NCI-H187 (cell line): ENCODE results near the gene PRKAA2.

Experiments used
- DNase-seq, 2 experiments: peaks; one replicate each; lab custom pipeline; 2025; lab: John Stamatoyannopoulos, UW

The PRKAA2 gene

DNA sequence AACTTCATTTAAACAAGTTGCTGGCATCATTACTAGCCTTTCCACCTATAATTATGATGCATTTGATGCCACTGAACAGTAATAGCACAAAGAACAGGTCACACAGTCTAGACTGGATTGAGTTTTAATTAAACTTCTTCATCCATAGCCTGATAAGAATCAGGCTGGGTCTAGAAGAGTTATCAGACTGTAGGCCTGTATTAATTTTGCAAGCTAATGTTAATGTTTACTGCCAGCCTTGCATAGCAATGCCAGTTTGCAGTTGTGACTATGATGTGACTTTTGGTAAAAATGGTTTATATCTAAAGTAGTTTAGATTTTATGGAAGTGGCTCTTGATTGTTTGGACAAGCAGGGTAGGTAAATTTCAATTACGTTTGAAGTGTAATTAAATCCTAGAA lies 68.0 kb downstream of the PRKAA2 start:
- DNase-seq: no peak

DNA sequence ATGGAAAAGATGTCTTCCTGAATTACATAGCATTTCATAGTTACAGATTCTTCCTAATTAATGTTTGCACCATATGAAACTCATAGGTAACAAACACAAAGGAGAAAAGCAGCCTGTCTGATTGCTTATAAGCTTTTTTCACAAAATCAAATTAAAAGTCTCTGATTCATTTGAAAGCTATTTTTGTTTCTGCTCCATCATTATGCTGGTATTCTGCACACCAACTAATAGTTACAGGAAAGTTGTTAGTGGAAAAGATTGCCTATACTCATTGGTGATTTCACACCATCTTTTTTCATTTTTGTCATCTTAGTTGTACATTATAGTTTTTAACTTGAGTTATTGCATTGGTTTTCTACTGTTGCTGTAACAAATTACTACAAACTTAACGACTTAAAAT lies 70.0 kb downstream of the PRKAA2 start:
- DNase-seq: no peak

DNA sequence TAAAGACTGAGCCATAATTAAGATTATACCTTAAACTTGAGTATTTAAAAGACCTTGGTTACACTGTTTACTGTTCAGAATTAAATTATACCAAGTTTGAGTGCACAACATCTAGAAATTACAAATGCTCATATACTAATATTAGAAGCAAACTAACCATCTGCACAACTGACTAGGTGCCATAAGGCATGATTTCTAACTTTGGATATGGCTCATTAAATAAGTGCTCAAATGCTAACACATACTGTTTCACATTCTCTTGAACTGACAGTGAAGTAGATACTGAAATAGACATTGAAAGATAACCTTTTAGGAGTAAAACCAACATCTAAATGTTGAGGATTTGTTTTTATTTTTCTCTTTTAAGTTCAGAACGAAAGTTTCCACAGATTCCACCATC lies 74.1 kb downstream of the PRKAA2 start:
- DNase-seq: no peak

DNA sequence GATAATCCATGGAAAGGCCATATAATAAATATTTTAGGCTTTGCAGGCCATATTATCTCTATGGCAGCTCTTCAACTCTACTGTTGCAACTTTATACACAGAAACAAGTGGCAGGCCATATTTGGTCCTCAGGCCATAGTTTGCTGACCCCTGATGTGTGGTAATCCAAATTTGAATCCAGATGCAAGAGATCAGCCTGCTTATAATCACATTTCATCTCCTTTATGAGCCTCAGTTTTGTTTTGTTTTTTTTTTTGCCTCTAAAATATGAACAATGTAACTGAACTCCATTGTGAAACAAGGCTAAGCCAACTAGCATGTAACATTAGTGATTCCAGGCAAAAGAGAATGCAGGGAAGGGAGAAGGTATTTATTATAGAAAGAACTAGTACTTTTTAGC lies 81.6 kb downstream of the PRKAA2 start:
- DNase-seq: no peak

DNA sequence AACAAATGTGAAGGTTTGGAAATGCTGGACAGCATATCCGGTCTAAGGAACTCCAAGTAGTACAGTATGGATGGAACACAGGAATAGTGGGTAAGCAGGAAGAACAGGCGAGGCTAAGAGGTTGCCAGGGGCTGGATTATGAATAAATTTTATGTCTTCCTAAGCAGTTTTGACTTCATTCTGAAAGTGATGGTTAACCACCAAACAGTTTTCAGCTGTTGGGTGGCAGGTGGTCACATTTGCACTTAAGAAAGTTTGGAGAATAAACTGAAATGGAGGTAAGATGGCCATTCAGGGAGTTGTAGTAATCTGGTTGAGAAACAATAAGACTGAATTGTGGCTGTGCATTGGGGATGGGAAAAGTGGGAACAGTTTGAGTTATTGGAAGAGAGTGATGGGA lies 83.8 kb downstream of the PRKAA2 start:
- DNase-seq: no peak

DNA sequence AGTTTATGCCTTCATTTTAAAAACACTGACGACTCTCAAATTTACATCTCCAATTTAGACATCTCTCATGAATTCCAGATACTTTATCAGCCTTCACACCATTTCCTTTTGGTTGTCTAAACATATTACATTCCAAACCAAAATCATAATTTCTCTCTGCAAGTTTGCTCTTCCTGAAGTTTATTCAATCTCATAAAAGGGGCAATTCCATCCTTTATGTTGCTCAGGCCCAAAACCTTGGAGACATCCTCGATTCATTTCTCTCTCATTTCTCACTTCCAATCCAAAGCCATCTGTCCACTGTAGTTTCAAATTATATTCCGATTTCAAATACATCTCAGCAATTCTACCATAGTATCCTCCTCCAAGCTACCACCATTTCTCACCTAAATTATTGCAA lies 100.1 kb downstream of the PRKAA2 start:
- no peak for DNase-seq

DNA sequence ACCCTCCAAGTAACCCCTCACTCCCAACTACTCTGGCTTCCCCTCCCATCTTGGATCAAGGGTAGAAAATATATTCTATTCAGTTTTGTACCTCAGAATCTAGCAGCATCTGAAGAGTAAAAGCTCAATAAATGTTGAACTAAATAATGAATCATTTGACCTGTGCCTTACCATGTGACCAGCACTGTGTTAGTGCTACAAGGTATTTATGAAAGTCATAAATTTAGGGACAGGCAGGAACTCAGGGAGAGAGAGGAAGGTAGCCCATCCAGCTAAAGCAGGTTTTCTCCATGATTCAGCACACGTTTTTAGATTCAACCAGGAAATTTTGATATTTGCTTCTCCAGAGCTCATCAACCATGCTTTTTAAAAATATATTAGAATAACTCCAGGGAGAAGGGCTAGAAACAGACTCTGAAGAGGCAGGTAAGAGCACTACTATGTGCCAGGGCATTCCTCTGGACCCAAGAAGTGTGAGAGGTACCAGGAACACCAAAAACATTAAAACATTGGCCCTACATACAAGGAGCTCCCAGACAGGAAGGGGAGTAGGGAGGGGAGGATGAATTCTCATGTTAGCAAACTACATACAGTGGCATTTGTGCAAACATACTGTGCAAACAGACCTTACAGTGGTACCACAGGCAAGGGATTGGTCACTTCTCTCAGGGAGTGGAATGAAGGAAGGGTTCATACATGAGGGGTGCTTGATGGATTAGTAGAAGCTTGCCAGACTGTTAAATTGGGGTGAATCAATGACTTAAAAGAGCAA lies 109.8 kb downstream of the PRKAA2 start:
- DNase-seq: no peak

DNA sequence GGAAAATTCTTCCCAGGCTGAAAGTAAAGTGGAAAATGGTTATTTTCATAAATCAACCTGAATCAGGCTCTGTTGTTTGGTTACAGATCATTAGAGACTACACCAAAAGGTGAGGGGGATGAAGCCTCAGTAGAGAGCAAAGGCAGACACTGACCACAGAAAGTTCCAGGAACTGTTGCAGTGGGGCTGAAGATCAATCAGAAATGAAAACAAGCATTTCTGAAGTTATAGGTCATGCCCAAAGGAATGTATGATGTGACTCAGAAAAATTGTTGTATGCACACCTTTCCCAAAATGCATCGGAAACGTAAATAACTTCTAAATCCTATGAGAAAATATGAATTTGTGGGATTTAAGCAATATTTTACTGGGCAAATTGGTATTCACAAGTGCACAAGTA lies 110.8 kb downstream of the PRKAA2 start:
- DNase-seq: no peak

DNA sequence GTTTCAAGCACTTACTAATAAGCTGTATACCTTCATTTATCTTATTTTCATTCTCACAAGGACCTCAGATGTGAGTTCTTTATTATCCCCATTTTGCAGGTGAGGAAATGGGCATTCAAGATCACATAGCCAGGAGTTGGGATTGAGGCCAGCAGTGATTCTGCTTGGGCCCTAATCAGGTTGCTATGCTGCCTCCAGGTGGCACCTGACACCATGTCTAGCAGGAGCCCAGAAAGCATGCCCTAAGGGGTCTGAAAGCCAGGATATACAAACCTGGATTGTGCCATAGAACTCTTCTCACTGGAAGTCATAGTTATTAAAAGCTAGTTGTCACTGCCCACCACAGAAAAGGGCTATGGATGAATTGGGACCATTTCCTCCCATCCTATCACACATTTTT lies 113.0 kb downstream of the PRKAA2 start:
- no peak for DNase-seq

DNA sequence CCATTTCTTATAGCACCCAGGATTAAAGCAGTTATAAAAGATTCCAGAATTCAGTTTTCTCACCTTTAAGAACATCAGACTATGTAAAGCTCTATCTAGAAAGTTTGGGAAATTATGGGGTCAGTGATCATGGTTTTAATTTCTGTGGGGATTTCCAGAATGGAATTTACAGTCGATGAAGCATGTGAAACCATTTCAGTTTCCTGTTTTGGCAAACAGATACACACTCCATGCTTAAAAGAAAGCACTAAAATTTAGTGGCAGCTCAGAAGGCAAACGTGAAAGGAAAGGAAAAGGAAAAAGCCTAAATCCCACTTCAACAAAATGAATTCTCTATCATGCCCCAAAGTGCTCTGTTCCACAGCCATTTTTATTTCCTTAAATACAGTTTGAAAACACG lies 113.7 kb downstream of the PRKAA2 start:
- DNase-seq: no peak
